HepG2 (cell line): ENCODE measurements around the gene TPP2. TPM values are rescaled to one million over a fixed set of nuclear protein-coding genes. Genes with fewer than 3 reads are reported as not detected.
A peak's percentile ranks its signal among the peaks of the same experiment; 100 is the strongest.

Experiments
- CEBPG ChIP-seq: IDR thresholded peaks from 2 replicates; pipeline ENCODE4 v1.6.1; 2016
- CENPT ChIP-seq: sonication (generic); formaldehyde crosslinking; IDR thresholded peaks from 2 replicates; pipeline ENCODE4 v1.8.0; 2022; ENCODE audit warnings: low read depth, mild to moderate bottlenecking, moderate library complexity, missing genetic modification reagents
- IRF2 ChIP-seq: IDR thresholded peaks from 2 replicates; pipeline ENCODE4 v1.6.1; 2018; ENCODE audit warnings: missing genetic modification reagents, missing compliant biosample characterization
- JDP2 ChIP-seq: sonication (generic); formaldehyde crosslinking; IDR thresholded peaks from 2 replicates; pipeline ENCODE4 v1.8.1; 2022; ENCODE audit warnings: missing genetic modification reagents, borderline replicate concordance
- KAT2B ChIP-seq: fragments of 150-350 bp; IDR thresholded peaks from 2 replicates; pipeline ENCODE4 v1.6.1; 2014; ENCODE audit warnings: low read depth, low read length, borderline replicate concordance
- LCORL ChIP-seq, 2 experiments: fragments of 450-650 bp in 1 of 2; sonication (generic) in 1 of 2; formaldehyde crosslinking in 1 of 2; IDR thresholded peaks; 2 replicates each; pipeline versions ENCODE4 v1.5.0 to v1.6.1; 2017 to 2020; ENCODE audit warnings: antibody characterized with exemption in 1 of 2, missing genetic modification reagents in 1 of 2
- MEIS2 ChIP-seq: sonication (generic); formaldehyde crosslinking; IDR thresholded peaks from 2 replicates; pipeline ENCODE4 v1.9.0; 2021; ENCODE audit warnings: mild to moderate bottlenecking, missing genetic modification reagents
- ONECUT2 ChIP-seq: sonication (generic); formaldehyde crosslinking; IDR thresholded peaks from 2 replicates; pipeline ENCODE4 v1.4.0; 2020; ENCODE audit warnings: missing genetic modification reagents
- RFX3 ChIP-seq: IDR thresholded peaks from 2 replicates; pipeline ENCODE4 v1.6.1; 2016; ENCODE audit warnings: missing biosample characterization, missing genetic modification reagents
- SRSF9 ChIP-seq: fragments of 200-400 bp; formaldehyde crosslinking; IDR thresholded peaks from 2 replicates; pipeline ENCODE4 v1.6.1; 2018; ENCODE audit warnings: borderline replicate concordance, mild to moderate bottlenecking, low read depth, low read length; ENCODE audit not compliant: insufficient read depth, poor library complexity, severe bottlenecking
- TCF7 ChIP-seq: sonication (generic); IDR thresholded peaks from 2 replicates; pipeline ENCODE4 v1.6.1; 2016; ENCODE audit warnings: antibody characterized with exemption, low read depth
- ZNF30 ChIP-seq: sonication (generic); formaldehyde crosslinking; IDR thresholded peaks from 2 replicates; pipeline ENCODE4 v1.5.0; 2020; ENCODE audit warnings: mild to moderate bottlenecking, missing genetic modification reagents
- ZNF644 ChIP-seq: IDR thresholded peaks from 2 replicates; pipeline ENCODE4 v1.6.1; 2016; ENCODE audit warnings: low read depth
- ZNF879 ChIP-seq: sonication (generic); formaldehyde crosslinking; IDR thresholded peaks from 2 replicates; pipeline ENCODE4 v1.8.1; 2023; ENCODE audit warnings: missing genetic modification reagents
- polyA plus RNA-seq, 8 experiments: library from polyadenylated mRNA; depleted of rRNA in 3 of 8; stranded (reverse) in 7 of 8; unstranded in 1 of 8; fragments of >200 nt; fragmentation: Illumina TruSeq in 4 of 8; extraction: Trizol in 4 of 8; gene quantifications; 2 replicates each; pipeline versions ENCODE4 v1.2.1 to v1.2.3, GENCODE V29; 2011 to 2016; ENCODE audit warnings: low read depth in 4 of 8, missing spikeins in 1 of 8, mixed read lengths in 1 of 8; ENCODE audit not compliant: insufficient read depth in 1 of 8
- total RNA-seq, 5 experiments: library from RNA; depleted of rRNA; stranded (reverse); fragments of >200 nt; fragmentation: Illumina TruSeq; extraction: Trizol; gene quantifications; 2 replicates each; pipeline ENCODE4 v1.2.3, GENCODE V29; 2016; ENCODE audit warnings: low read depth in 1 of 5
- TF ChIP-seq, protein P1 (sequence below): sonication (generic); formaldehyde crosslinking; IDR thresholded peaks from 2 replicates; pipeline ENCODE4 v1.4.0; 2020; ENCODE audit warnings: low read depth, mild to moderate bottlenecking, missing genetic modification reagents
- TF ChIP-seq, protein P2 (sequence below): IDR thresholded peaks from 2 replicates; pipeline ENCODE4 v1.6.1; 2016; ENCODE audit warnings: missing compliant biosample characterization, missing genetic modification reagents, borderline replicate concordance
- TF ChIP-seq, protein P3 (sequence below): sonication (generic); formaldehyde crosslinking; conservative IDR thresholded peaks from 2 replicates; pipeline ENCODE4 v1.8.1; 2023; ENCODE audit warnings: missing genetic modification reagents
- TF ChIP-seq, protein P4 (sequence below): sonication (generic); formaldehyde crosslinking; IDR thresholded peaks from 2 replicates; pipeline ENCODE4 v1.5.0; 2020; ENCODE audit warnings: missing genetic modification reagents
- TF ChIP-seq, protein P5 (sequence below): sonication (generic); formaldehyde crosslinking; IDR thresholded peaks from 2 replicates; pipeline ENCODE4 v1.9.0; 2021; ENCODE audit warnings: missing genetic modification reagents, mild to moderate bottlenecking, borderline replicate concordance

TPP2 gene
- total and polyA plus RNA-seq, 2 of the 13 experiments (the other 11 are each of a cell fraction or from before 2014, with no cell fraction given) = 16.4 to 52.1 TPM

DNA sequence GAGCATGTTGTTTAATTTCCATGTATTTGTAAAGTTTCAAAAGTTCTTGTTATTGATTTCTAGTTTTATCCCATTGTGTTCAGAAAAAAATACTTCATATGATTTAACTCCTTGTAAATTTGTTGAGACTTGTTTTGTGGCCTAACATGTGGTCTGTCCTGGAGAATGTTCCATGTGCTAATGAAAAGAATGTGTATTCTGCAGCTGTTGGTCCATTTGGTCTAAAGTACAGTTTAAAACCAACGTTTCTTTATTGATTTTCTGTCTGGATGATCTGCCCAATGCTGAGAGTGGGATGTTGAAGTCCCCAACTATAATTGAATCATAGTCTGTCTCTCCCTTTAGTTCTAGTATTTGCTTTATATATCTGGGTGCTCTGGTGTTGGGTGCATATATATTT is 34.9 kb upstream of the TPP2 start (continued):
- TF ChIP-seq, protein P1, sequence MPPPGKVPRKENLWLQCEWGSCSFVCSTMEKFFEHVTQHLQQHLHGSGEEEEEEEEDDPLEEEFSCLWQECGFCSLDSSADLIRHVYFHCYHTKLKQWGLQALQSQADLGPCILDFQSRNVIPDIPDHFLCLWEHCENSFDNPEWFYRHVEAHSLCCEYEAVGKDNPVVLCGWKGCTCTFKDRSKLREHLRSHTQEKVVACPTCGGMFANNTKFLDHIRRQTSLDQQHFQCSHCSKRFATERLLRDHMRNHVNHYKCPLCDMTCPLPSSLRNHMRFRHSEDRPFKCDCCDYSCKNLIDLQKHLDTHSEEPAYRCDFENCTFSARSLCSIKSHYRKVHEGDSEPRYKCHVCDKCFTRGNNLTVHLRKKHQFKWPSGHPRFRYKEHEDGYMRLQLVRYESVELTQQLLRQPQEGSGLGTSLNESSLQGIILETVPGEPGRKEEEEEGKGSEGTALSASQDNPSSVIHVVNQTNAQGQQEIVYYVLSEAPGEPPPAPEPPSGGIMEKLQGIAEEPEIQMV (CRISPR knock-in tag) = no peak
- TF ChIP-seq RFX3 = no peak
- peak; percentile 84 for TF ChIP-seq ZNF644 (CRISPR knock-in tag)
- TF ChIP-seq CENPT (CRISPR knock-in tag) = no peak
- TF ChIP-seq TCF7 = no peak
- TF ChIP-seq SRSF9 = no peak
- TF ChIP-seq CEBPG = no peak
- TF ChIP-seq, protein P2, sequence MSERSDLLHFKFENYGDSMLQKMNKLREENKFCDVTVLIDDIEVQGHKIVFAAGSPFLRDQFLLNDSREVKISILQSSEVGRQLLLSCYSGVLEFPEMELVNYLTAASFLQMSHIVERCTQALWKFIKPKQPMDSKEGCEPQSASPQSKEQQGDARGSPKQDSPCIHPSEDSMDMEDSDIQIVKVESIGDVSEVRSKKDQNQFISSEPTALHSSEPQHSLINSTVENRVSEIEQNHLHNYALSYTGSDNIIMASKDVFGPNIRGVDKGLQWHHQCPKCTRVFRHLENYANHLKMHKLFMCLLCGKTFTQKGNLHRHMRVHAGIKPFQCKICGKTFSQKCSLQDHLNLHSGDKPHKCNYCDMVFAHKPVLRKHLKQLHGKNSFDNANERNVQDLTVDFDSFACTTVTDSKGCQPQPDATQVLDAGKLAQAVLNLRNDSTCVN (CRISPR knock-in tag) = no peak
- peak; percentile 95 for TF ChIP-seq ONECUT2 (CRISPR knock-in tag)
- TF ChIP-seq, protein P3, sequence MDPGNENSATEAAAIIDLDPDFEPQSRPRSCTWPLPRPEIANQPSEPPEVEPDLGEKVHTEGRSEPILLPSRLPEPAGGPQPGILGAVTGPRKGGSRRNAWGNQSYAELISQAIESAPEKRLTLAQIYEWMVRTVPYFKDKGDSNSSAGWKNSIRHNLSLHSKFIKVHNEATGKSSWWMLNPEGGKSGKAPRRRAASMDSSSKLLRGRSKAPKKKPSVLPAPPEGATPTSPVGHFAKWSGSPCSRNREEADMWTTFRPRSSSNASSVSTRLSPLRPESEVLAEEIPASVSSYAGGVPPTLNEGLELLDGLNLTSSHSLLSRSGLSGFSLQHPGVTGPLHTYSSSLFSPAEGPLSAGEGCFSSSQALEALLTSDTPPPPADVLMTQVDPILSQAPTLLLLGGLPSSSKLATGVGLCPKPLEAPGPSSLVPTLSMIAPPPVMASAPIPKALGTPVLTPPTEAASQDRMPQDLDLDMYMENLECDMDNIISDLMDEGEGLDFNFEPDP (CRISPR knock-in tag) = no peak
- TF ChIP-seq, protein P4, sequence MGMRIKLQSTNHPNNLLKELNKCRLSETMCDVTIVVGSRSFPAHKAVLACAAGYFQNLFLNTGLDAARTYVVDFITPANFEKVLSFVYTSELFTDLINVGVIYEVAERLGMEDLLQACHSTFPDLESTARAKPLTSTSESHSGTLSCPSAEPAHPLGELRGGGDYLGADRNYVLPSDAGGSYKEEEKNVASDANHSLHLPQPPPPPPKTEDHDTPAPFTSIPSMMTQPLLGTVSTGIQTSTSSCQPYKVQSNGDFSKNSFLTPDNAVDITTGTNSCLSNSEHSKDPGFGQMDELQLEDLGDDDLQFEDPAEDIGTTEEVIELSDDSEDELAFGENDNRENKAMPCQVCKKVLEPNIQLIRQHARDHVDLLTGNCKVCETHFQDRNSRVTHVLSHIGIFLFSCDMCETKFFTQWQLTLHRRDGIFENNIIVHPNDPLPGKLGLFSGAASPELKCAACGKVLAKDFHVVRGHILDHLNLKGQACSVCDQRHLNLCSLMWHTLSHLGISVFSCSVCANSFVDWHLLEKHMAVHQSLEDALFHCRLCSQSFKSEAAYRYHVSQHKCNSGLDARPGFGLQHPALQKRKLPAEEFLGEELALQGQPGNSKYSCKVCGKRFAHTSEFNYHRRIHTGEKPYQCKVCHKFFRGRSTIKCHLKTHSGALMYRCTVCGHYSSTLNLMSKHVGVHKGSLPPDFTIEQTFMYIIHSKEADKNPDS (CRISPR knock-in tag) = no peak
- no peak for TF ChIP-seq ZNF879 (CRISPR knock-in tag)
- TF ChIP-seq, protein P5, sequence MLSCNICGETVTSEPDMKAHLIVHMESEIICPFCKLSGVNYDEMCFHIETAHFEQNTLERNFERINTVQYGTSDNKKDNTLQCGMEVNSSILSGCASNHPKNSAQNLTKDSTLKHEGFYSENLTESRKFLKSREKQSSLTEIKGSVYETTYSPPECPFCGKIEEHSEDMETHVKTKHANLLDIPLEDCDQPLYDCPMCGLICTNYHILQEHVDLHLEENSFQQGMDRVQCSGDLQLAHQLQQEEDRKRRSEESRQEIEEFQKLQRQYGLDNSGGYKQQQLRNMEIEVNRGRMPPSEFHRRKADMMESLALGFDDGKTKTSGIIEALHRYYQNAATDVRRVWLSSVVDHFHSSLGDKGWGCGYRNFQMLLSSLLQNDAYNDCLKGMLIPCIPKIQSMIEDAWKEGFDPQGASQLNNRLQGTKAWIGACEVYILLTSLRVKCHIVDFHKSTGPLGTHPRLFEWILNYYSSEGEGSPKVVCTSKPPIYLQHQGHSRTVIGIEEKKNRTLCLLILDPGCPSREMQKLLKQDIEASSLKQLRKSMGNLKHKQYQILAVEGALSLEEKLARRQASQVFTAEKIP (CRISPR knock-in tag) = no peak
- no peak for TF ChIP-seq IRF2 (CRISPR knock-in tag)
- TF ChIP-seq KAT2B = 0 out of 2 replicates have a peak, but pooled peaks have one; percentile 34
- no peak for TF ChIP-seq JDP2
- 0 out of 2 replicates have a peak, but pooled peaks have one; percentile 23 for TF ChIP-seq LCORL (IDR thresholded peaks at IDR 0.05)
- TF ChIP-seq LCORL (CRISPR knock-in tag; IDR thresholded peaks at IDR 0.05) = no peak
- TF ChIP-seq ZNF30 (CRISPR knock-in tag) = no peak
- peak; percentile 80; the same call in 1 of the 2 replicates for TF ChIP-seq MEIS2
